ENCODE data around the gene MRPL12.
"Not testable (repeated sequence)": the region's sequence is repeated elsewhere in the genome, so short reads cannot be mapped to it uniquely, and the experiment has no call there.

Gene MRPL12

GRCh38 chr17:81717766-81718089, 14.6 kb downstream of the MRPL12 start:
- DNase-seq = no peak

- DNase-seq = no peak
These were observed 16.5 kb downstream of the MRPL12 start for GRCh38 chr17:81719410-81720266.

- DNase-seq = no peak
These were observed 17.3 kb downstream of the MRPL12 start for GRCh38 chr17:81720267-81721071.

GRCh38 chr17:81722184-81723120, 19.3 kb downstream of the MRPL12 start:
- no peak for DNase-seq

GRCh38 chr17:81723651-81724209, 20.6 kb downstream of the MRPL12 start:
- DNase-seq = no peak

- no peak for DNase-seq
These were observed 22.3 kb downstream of the MRPL12 start for GRCh38 chr17:81725439-81725838.

- DNase-seq = no peak
These were observed 22.8 kb downstream of the MRPL12 start for GRCh38 chr17:81726004-81726403.

GRCh38 chr17:81727324-81728031, 24.3 kb downstream of the MRPL12 start:
- no peak for DNase-seq

- peak; percentile 80 for DNase-seq
These were observed 30.6 kb downstream of the MRPL12 start for GRCh38 chr17:81733507-81734404.

- DNase-seq = no peak
These were observed 31.5 kb downstream of the MRPL12 start for GRCh38 chr17:81734405-81735263.

- no peak for DNase-seq
These were observed 32.3 kb downstream of the MRPL12 start for GRCh38 chr17:81735264-81736102.

GRCh38 chr17:81737947-81738800, 35.0 kb downstream of the MRPL12 start:
- DNase-seq = no peak

- no peak for DNase-seq
These were observed 35.7 kb downstream of the MRPL12 start for GRCh38 chr17:81738801-81739393.

- DNase-seq = not testable (repeated sequence)
These were observed 36.4 kb downstream of the MRPL12 start for GRCh38 chr17:81739593-81739992.

GRCh38 chr17:81740395-81740961, 37.3 kb downstream of the MRPL12 start:
- DNase-seq = no peak

GRCh38 chr17:81741049-81741593, 38.0 kb downstream of the MRPL12 start:
- no peak for DNase-seq

Measured in activated CD4-positive, CD25-positive, alpha-beta regulatory T cell treated with anti-CD3 and anti-CD28 coated beads, Interleukin-2, amount 50 U/mL, for 72 hours (primary cell).